Amygdala (tissue), 56 donors: ENCODE measurements around the gene PABPN1L.

ENCODE experiments used
- DNase-seq, 56 donors: peaks; one replicate each; lab custom pipeline; 2025; lab: John Stamatoyannopoulos, UW

The PABPN1L gene

GRCh38 chr16:88816736-88817535, 49.5 kb downstream of the PABPN1L start:
- no peak for DNase-seq

GRCh38 chr16:88815901-88816589, 50.4 kb downstream of the PABPN1L start:
- DNase-seq, result peak in 6 of 56 donors; percentile 14 to 31 (median 22)

GRCh38 chr16:88815227-88815626, 51.2 kb downstream of the PABPN1L start:
- DNase-seq, result no peak

- no peak for DNase-seq
Measured at GRCh38 chr16:88814144-88814502, 52.3 kb downstream of the PABPN1L start.
